ENCODE data around the gene GGT6. TPM values are rescaled to one million over a fixed set of nuclear protein-coding genes. Genes with fewer than 3 reads are reported as not detected.
"Not testable (repeated sequence)": the region's sequence is repeated elsewhere in the genome, so short reads cannot be mapped to it uniquely, and the experiment has no call there.

Gene GGT6
- total RNA-seq, 1 donor from 2014 or later = not detected

- Mint-ChIP-seq H3K27me3 (ENCODE audit: unreplicated experiment) (peaks cover 28% of the 10 kb centered on the region), H3K27ac (ENCODE audit: unreplicated experiment) (peak overlapping the region; percentile 92)
Observed at GRCh38 chr17:4582691-4583090, 22.3 kb upstream of the GGT6 start.

GRCh38 chr17:4582101-4582501 is 21.7 kb upstream of the GGT6 start:
- Mint-ChIP-seq H3K4me3 (ENCODE audit: unreplicated experiment) (peak overlapping the region; percentile 60), H3K27me3 (ENCODE audit: unreplicated experiment) (peaks cover 28% of the 10 kb centered on the region), H3K4me1 (ENCODE audit: low read depth, unreplicated experiment) (peaks cover 39% of the 10 kb centered on the region), H3K36me3 (ENCODE audit: unreplicated experiment) (no peaks in the 10 kb centered on the region), H3K27ac (ENCODE audit: unreplicated experiment) (peak overlapping the region; percentile 92), H3K9me3 (ENCODE audit: unreplicated experiment) (peaks cover 19% of the 10 kb centered on the region)
- DNase-seq = peak; percentile 50
- TF ChIP-seq, protein P1, sequence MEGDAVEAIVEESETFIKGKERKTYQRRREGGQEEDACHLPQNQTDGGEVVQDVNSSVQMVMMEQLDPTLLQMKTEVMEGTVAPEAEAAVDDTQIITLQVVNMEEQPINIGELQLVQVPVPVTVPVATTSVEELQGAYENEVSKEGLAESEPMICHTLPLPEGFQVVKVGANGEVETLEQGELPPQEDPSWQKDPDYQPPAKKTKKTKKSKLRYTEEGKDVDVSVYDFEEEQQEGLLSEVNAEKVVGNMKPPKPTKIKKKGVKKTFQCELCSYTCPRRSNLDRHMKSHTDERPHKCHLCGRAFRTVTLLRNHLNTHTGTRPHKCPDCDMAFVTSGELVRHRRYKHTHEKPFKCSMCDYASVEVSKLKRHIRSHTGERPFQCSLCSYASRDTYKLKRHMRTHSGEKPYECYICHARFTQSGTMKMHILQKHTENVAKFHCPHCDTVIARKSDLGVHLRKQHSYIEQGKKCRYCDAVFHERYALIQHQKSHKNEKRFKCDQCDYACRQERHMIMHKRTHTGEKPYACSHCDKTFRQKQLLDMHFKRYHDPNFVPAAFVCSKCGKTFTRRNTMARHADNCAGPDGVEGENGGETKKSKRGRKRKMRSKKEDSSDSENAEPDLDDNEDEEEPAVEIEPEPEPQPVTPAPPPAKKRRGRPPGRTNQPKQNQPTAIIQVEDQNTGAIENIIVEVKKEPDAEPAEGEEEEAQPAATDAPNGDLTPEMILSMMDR (IDR thresholded peaks at IDR 0.05; ENCODE audit: partially characterized antibody, unreplicated experiment) = no peak

More at GRCh38 chr17:4582691-4583090, 22.3 kb upstream of the GGT6 start:
- peaks cover 19% of the 10 kb centered on the region for H3K9me3 Mint-ChIP-seq (ENCODE audit: unreplicated experiment)
- H3K4me3 Mint-ChIP-seq (ENCODE audit: unreplicated experiment) = peak overlapping the region; percentile 90
- peak; percentile 65 for DNase-seq
- TF ChIP-seq, protein P1 (IDR thresholded peaks at IDR 0.05; ENCODE audit: partially characterized antibody, unreplicated experiment) = no peak
- peaks cover 39% of the 10 kb centered on the region for H3K4me1 Mint-ChIP-seq (ENCODE audit: low read depth, unreplicated experiment)
- H3K36me3 Mint-ChIP-seq (ENCODE audit: unreplicated experiment) = no peaks in the 10 kb centered on the region

DNA sequence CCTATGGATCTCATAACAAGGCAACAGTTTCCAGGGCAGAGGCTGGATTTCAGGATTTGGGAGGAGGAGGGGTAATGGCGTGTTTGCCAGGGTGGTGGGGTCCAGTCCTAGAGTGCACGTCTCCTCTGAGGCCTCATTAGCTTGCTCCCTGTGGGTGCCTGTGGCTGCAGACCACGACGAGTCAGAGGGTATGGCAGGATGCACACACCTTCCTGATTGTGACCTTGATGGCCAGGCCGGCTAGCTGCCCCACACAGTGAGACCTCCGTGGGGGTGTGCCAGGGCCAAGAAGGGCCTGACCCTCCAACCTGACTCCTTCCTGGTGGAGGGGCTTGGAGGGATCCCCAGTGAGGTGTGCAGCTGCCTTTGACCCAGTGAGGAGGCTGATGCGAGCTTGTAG is 19.9 kb upstream of the GGT6 start:
- no peak for DNase-seq
- Mint-ChIP-seq H3K27ac (ENCODE audit: unreplicated experiment) (no peak overlapping the region), H3K4me3 (ENCODE audit: unreplicated experiment) (no peak overlapping the region), H3K9me3 (ENCODE audit: unreplicated experiment) (peaks cover 18% of the 10 kb centered on the region), H3K36me3 (ENCODE audit: unreplicated experiment) (no peaks in the 10 kb centered on the region), H3K27me3 (ENCODE audit: unreplicated experiment) (peaks cover 24% of the 10 kb centered on the region), H3K4me1 (ENCODE audit: low read depth, unreplicated experiment) (peaks cover 35% of the 10 kb centered on the region)
- TF ChIP-seq, protein P1 (IDR thresholded peaks at IDR 0.05; ENCODE audit: partially characterized antibody, unreplicated experiment) = no peak

GRCh38 chr17:4579678-4580077 is 19.3 kb upstream of the GGT6 start:
- H3K4me1 Mint-ChIP-seq (ENCODE audit: low read depth, unreplicated experiment) = peaks cover 39% of the 10 kb centered on the region
- DNase-seq = no peak
- H3K27ac Mint-ChIP-seq (ENCODE audit: unreplicated experiment) = no peak overlapping the region
- H3K27me3 Mint-ChIP-seq (ENCODE audit: unreplicated experiment) = peaks cover 21% of the 10 kb centered on the region
- TF ChIP-seq, protein P1 (IDR thresholded peaks at IDR 0.05; ENCODE audit: partially characterized antibody, unreplicated experiment) = no peak
- H3K4me3 Mint-ChIP-seq (ENCODE audit: unreplicated experiment) = no peak overlapping the region
- H3K36me3 Mint-ChIP-seq (ENCODE audit: unreplicated experiment) = no peaks in the 10 kb centered on the region
- H3K9me3 Mint-ChIP-seq (ENCODE audit: unreplicated experiment) = peaks cover 18% of the 10 kb centered on the region

GRCh38 chr17:4578349-4578748 is 18.0 kb upstream of the GGT6 start:
- Mint-ChIP-seq H3K4me1 (ENCODE audit: low read depth, unreplicated experiment) (peaks cover 37% of the 10 kb centered on the region), H3K9me3 (ENCODE audit: unreplicated experiment) (peaks cover 18% of the 10 kb centered on the region), H3K27me3 (ENCODE audit: unreplicated experiment) (peaks cover 19% of the 10 kb centered on the region)
- H3K36me3 Mint-ChIP-seq (ENCODE audit: unreplicated experiment); DNase-seq; H3K4me3 Mint-ChIP-seq (ENCODE audit: unreplicated experiment); H3K27ac Mint-ChIP-seq (ENCODE audit: unreplicated experiment): not testable (repeated sequence)

Measured in glutamatergic neuron (in vitro differentiated cells).